NK-92 (cell line): Measurements from ENCODE around the gene S100A12.

Experiments
- DNase-seq: peaks from one replicate; lab custom pipeline; 2025; ENCODE audit not compliant: unreplicated experiment; lab: John Stamatoyannopoulos, UW

S100A12 gene

GRCh38 chr1:153370146-153370545, 5.3 kb downstream of the S100A12 start:
- no peak for DNase-seq

- no peak for DNase-seq
Measured at GRCh38 chr1:153368495-153368894, 6.9 kb downstream of the S100A12 start.

DNA sequence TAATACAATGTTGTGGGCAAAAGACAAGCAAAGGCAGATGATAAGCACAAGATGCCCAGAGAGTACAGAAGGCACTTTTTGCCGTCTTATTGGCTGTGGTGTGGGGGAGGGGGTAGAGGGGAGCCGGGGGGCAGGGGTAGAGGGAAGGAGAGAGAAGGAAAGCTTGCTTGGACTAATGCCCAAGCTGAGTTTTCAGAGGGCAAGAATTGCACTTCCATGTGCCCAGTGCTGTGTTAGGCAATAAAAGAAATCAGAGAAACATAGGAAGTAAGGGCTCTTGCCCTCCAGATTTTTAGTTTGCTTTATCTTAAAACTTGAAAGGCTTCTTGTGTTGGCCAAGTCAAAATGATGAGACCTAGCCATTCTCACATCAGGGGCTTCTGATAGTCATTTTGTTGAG, 8.3 kb downstream of the S100A12 start:
- no peak for DNase-seq

DNA sequence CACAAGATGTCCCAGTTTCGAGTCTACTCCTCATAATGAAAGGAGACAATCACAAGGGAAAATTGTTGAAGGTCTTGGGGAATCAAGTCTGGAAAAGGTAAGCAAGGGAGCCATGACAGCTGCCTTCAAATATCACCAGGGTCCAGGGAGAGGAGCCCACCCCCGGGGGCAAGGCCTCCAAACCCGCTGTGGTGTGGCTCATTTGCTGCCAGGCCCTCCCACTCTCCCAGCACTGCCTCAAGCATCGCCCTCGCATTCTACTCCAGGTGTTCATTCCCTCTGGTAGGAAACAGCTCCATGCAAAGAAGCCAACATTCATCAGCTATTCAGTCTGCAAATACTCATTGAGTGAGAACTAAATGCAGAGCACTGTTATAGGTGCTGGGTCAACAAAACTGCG, 9.2 kb downstream of the S100A12 start:
- no peak for DNase-seq

GRCh38 chr1:153365696-153366095, 9.7 kb downstream of the S100A12 start:
- no peak for DNase-seq

DNA sequence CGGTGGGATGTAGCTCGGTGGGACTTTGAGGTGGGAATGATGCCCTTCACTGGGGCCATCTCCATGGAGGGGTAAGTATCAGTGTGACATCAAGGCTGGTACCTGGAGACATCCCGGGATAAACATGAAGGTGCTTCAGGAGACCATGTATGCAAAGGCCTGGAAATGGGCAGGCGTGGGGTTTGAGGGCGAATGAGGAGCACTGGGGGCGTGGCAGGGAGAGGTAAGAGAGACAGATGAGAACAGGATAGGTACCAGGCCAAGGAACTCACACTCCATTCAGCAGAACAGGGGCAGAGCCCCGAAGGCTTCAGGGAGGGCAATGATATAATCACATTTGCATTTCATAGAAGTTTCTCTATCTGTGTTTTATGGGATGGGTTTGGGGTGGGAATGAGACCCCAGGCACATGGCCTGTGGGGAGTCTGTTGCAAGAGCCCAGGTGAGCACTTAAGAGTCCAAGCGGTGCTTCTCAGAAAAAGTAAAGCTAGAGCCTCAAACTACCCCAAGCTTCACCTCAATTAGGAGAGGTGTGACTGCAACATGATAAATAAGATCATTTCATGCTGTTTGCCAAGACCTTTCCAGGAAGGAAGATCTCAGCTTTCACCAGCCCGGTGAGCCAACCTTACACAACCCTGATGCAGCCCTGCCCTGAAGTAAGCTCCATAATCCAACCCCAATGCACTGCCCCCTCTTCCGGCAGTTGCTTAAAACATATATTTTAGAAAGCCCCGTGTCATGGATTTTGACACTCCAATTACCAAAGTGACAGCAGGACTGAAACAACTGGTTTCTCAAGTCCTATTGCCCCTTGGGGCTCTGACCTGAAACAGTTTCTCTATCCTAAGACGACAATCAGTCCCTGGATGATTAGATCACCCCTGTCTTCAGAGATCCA, 10.4 kb downstream of the S100A12 start:
- no peak for DNase-seq

DNA sequence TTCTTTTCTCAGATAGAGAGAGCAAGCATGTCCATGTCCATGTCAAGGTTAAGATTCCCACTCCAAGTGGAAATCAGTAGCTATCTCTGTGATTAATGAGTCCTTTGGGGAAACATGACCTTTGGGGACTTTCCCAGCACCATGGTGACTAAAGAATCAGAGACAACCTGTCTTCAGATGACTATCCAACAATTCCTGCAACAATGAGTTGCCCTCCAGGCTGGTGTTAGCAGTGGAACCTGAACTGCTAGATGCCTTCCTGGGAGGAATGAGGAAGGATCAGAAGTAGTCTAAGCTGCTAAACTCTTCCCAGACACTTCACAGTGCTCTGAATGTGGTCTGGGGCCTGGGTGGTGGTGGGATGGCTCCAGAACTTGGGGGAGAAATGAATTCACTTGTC, 11.3 kb downstream of the S100A12 start:
- no peak for DNase-seq

- no peak for DNase-seq
Measured at GRCh38 chr1:153363641-153364040, 11.8 kb downstream of the S100A12 start.

DNA sequence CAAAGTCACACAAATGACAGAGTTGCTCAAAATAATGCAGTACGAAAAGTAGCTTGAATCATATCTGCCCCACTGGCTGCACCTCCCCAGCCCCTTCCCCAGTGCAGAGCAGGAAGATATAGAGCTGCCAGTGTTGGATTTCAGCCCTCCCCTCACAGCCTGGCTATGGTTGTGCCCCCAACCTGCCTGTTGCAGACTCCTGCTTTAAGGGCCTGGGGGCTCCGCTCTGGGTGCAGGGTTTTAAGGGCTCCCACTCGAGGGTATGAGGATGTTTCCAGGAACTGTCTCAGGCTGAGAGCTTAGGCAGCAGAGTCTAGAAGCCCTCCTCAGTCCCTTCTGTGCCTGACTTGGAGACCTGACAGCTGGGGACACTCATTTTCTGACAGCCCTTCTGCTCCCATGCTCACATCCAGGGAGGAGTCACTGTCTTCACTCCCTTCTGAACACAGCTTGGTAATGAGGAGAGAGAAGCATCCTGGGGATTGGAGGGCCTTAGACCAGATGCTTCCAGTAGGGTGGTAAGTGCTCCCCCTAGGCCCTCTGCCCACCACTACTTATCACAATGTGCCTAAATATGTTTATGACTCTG, 13.1 kb downstream of the S100A12 start:
- DNase-seq: no peak

DNA sequence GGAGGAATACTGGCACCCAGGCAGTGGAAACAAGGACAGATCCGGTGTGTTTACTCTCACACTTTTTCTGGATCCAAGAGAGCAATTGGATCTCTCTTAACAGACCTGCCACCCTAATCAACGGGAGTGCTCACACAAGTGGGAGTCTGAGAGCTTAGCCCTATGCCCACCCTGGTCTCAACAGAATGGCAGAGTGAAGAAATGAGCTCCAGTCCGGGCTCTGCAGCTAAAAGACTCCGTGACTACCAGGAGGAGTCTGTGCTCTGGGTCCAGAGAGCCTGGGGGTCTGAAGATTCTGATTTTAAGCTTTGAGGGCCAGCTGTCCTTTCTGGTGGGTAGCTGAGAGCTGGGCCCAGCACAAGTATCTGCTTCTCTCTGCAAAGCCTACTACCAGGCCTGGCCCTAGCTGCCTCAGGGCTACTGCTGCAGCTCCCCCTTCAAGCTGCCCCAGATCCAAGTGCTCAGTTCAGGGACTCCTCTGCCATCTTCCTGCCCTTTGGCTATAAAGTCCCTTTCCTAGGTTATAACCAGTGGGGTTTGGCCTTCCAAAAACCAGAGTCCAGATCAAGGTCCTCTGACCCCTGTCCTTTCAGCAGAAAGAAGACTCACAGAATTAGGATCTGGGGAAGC, 13.8 kb downstream of the S100A12 start:
- DNase-seq: no peak

DNA sequence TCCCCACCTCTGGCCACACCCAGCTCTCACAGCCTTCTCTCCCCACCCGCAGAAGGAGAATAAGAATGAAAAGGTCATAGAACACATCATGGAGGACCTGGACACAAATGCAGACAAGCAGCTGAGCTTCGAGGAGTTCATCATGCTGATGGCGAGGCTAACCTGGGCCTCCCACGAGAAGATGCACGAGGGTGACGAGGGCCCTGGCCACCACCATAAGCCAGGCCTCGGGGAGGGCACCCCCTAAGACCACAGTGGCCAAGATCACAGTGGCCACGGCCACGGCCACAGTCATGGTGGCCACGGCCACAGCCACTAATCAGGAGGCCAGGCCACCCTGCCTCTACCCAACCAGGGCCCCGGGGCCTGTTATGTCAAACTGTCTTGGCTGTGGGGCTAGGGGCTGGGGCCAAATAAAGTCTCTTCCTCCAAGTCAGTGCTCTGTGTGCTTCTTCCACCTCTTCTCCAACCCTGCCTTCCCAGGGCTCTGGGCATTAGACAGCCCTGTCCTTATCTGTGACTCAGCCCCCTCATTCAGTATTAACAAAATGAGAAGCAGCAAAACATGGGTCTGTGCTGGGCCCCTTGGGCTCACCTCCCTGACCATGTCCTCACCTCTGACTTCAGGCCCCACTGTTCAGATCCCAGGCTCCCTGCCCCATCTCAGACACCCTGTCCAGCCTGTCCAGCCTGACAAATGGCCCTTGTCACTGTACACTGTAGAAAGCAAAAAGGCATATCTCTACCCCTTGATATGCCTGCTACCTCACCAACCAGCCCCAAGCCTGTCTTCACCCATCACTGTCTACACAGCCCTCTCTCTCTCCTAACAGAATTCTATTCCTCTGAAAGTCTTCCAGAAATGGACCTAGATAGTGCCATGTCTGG, 14.6 kb downstream of the S100A12 start:
- no peak for DNase-seq

DNA sequence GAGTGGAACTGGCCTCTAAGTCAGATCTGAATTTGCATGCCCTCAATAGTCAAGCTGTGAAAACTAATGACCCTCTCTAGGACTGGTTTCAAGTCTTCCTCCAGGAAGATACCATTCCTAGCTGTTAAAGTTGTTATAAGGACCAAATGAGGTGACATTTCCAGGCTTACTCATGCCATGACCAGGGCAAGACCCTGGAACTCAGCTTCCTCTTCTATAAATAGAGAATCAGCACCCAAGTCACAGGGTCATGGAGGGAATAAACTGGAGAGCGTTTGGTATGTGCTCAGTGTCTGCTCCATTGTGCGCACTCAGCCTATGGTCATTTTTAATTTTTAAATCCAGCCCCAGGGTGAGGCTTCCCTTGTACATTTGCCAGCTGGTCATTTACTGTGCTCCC, 15.2 kb downstream of the S100A12 start:
- DNase-seq: no peak

- no peak for DNase-seq
Measured at GRCh38 chr1:153359241-153359640, 16.2 kb downstream of the S100A12 start.

- no peak for DNase-seq
Measured at GRCh38 chr1:153358691-153358975, 16.8 kb downstream of the S100A12 start.

GRCh38 chr1:153357853-153358690, 17.3 kb downstream of the S100A12 start, which contains the start of gene S100A9:
Gene S100A9, plus strand, starts transcription at chr1:153357854. Its CDS starts 430 bp downstream, at chr1:153358284.
- DNase-seq: no peak

DNA sequence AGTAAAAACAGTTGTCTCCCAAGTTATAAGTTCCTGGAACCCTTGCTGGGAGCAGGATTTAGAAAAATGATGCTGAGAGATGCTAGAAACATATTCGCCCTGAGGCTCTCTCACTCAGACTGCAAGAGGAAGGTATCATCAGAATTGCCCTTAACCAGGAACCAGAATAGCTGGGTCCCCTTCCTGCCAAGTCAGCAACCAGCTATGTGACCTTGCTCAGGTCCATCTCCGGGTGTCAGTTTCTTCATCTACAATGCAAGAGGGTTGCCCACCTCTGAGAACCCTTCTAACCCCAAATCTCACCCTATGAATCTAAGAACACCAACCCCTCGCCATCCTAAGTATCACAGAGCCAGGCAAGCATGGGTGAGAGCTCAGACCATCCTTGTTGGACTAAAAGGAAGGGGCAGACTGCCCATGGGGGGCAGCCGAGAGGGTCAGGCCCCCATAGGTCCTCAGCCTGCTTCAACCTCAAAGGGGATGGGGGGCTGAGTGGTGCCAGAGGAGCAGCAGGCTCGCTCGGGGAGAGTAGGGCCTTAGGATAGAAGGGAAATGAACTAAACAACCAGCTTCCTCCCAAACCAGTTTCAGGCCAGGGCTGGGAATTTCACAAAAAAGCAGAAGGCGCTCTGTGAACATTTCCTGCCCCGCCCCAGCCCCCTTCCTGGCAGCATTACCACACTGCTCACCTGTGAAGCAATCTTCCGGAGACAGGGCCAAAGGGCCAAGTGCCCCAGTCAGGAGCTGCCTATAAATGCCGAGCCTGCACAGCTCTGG, 18.2 kb downstream of the S100A12 start:
- DNase-seq: no peak

GRCh38 chr1:153356392-153357075, 18.9 kb downstream of the S100A12 start:
- DNase-seq: no peak

- no peak for DNase-seq
Measured at GRCh38 chr1:153355445-153356071, 19.9 kb downstream of the S100A12 start.
